ENCODE results near the gene TMEM250.

DNA sequence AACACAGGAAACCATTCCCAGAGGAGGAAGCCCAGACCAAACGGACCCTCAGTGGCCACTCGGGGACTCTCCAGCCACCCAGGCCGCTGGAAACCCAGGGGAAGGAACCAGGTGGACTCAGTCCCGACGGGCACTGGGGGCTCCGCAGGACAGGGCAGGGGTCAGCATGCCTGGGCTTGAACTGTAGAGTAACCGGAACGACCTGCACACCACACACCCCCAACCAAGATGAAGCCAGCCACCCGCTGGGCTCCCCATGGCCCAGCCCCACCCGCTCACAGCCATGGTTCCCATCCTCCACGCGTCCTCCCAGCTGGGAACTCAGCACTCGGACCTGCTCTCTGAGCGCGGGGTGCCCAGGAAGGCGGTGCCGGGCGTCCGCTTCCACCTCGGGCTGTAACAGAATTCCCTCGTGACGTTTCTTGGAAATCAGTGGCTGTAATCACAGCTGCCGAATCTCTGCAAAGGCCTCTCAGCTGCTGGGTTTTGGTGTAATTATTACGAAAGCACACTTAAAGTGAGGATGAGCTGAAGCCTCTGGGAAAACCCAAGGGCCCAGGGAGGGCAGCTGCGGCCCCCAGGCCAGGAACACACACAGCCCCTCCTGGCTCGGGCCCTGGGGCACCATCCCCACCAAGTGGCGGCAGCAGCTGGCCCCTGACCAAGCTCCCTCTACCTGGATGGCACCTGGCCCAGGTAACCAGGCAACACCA lies 37.4 kb downstream of the TMEM250 start:
- TF ChIP-seq, protein P1, sequence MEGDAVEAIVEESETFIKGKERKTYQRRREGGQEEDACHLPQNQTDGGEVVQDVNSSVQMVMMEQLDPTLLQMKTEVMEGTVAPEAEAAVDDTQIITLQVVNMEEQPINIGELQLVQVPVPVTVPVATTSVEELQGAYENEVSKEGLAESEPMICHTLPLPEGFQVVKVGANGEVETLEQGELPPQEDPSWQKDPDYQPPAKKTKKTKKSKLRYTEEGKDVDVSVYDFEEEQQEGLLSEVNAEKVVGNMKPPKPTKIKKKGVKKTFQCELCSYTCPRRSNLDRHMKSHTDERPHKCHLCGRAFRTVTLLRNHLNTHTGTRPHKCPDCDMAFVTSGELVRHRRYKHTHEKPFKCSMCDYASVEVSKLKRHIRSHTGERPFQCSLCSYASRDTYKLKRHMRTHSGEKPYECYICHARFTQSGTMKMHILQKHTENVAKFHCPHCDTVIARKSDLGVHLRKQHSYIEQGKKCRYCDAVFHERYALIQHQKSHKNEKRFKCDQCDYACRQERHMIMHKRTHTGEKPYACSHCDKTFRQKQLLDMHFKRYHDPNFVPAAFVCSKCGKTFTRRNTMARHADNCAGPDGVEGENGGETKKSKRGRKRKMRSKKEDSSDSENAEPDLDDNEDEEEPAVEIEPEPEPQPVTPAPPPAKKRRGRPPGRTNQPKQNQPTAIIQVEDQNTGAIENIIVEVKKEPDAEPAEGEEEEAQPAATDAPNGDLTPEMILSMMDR (IDR thresholded peaks at IDR 0.05), result no peak
- no peak for TF ChIP-seq POLR2A (IDR thresholded peaks at IDR 0.05)

All from testis (tissue), 2 donors.